Activated CD4-positive, alpha-beta T cell treated with anti-CD3 and anti-CD28 coated beads, Interleukin-2, amount 10 ng/mL, durations not matched to agents 7 days and 5 days (primary cell): Measurements from ENCODE around the gene CCDC9B. TPM values are rescaled to one million over a fixed set of nuclear protein-coding genes. Genes with fewer than 3 reads are reported as not detected.

Experiments used
- CTCF ChIA-PET: fragments of 350-600 bp; sonication (Branson Sonifier 250); formaldehyde crosslinking; loops from one replicate; lab custom pipeline; 2021; ENCODE audit warnings: antibody characterized with exemption; lab: Charles Lee
- POLR2A ChIA-PET: fragments of 350-600 bp; sonication (Branson Sonifier 250); formaldehyde crosslinking; loops from one replicate; lab custom pipeline; 2021; ENCODE audit warnings: antibody characterized with exemption; lab: Charles Lee
- DNase-seq: peaks from one replicate; pipeline ENCODE4 v3.0.0-alpha.2; 2020
- H3K27ac Mint-ChIP-seq: one replicate; pipeline ENCODE4 v1.8.0; 2021; ENCODE audit warnings: mild to moderate bottlenecking, moderate library complexity, mixed read lengths
- H3K27me3 Mint-ChIP-seq: one replicate; pipeline ENCODE4 v1.8.0; 2021; ENCODE audit warnings: mixed read lengths
- H3K36me3 Mint-ChIP-seq: one replicate; pipeline ENCODE4 v1.8.0; 2021; ENCODE audit warnings: low read depth, mixed read lengths
- H3K4me1 Mint-ChIP-seq: one replicate; pipeline ENCODE4 v1.8.0; 2021; ENCODE audit warnings: mixed read lengths
- H3K4me3 Mint-ChIP-seq: one replicate; pipeline ENCODE4 v1.8.0; 2021; ENCODE audit warnings: mild to moderate bottlenecking, moderate library complexity, mixed read lengths
- H3K9me3 Mint-ChIP-seq: one replicate; pipeline ENCODE4 v1.8.0; 2021; ENCODE audit warnings: mixed read lengths
- total RNA-seq, 2 experiments: library from RNA; stranded (reverse); gene quantifications; one replicate each; pipeline ENCODE4 v1.2.3, GENCODE V29; 2021

CCDC9B gene
- total RNA-seq, 2 experiments from 2014 or later = 0.81 to 1.0 TPM

DNA sequence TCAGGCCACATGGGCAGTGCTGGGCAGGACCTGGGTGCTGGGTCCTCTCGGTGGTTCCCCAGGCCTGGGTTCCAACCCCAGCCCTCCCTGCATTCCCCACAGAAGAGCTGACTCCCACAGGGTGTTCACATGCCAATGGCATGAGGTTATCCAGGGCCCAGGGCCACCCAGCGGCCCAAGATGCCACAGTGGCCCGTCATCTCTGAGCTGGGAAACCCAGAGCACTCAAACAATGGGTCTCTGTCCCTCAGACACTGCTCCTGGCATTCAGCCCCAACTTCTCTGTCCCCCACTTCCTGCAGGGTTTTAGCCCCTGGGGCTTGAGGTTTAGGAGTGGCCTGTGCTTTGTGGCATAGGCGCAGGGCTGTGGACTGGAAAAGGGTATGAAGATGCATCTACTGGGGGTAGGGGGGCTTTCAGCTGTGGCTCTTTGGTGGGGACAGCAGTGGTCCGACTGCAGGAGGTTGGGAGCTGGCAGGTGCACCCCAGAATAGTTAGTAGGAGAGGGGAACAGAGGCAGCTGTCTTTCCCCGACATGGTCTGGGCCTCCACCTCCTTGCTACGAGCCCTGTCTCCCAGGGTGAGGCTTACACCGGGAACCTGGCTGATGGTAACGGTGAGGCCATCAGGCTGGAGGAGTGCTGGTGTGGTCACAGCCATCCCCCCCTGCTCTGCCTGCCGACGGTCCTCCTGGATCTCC is 1.7 kb downstream of the CCDC9B start:
- Mint-ChIP-seq H3K4me3 (no peak overlapping the region), H3K36me3 (no peaks in the 10 kb centered on the region), H3K4me1 (peaks cover 17% of the 10 kb centered on the region), H3K9me3 (no peaks in the 10 kb centered on the region), H3K27me3 (no peaks in the 10 kb centered on the region), H3K27ac (no peak overlapping the region)
- CTCF ChIA-PET = interaction anchor here (1.0 to 6.0 kb wide), 21 partner anchors 8 to 128 kb away, joined by 3 to 78 read pairs (median 6); partner anchors contain the start of genes BAHD1, INAFM2, IVD and KNSTRN
- POLR2A ChIA-PET = no interaction called here
- no peak for DNase-seq

DNA sequence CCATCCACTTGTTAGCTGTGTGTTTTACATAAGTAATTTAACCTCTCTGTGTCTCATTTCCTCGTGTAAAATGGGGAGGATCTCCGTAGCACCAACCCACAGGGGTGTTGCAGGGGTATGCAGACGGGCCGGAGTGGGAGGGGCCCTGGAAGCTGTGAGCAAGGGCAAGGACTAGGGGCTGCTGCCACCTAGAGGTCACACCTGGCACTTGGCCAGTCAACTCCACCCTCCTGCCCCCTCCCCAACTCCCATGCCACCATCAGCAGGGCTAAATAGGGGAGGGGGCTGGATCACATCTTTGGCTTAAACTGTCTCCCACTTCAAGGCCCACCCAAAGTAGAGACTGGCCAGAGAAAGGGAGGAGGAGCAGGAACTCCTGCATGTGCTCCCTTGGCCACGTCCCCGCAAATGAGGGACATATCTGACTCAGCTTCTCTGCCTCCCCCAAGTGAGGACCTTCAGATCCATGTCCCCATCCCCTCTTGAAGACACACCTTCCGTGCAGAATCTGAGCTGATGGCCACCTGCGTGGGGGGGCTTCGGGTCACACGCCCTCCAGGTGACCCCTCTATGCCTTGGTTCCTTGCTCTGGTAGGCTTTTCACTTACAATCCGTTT is 2.6 kb downstream of the CCDC9B start:
- H3K36me3 Mint-ChIP-seq = no peaks in the 10 kb centered on the region
- POLR2A ChIA-PET = no interaction called here

DNA sequence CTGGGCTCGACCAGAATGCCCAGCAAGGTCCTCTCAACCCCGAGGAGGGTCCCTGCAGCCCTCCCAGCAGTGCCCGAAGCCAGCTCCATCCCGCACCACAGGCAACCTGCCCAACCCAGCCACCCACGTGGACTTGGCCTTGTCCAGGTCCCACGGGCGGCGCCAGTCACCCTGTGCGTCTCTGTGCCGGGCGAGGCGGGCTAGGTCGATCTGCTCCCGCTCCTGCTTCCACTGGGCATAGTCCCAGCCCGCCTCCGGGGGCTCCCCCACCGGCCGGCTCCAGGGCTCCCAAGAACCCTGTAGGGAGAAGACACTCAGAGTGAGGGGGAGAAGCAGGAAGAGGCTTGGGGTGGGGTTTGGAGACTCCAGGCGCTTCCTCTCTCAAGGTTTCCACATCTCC is 3.1 kb downstream of the CCDC9B start:
- Mint-ChIP-seq H3K4me1 (peaks cover 28% of the 10 kb centered on the region), H3K36me3 (no peaks in the 10 kb centered on the region), H3K4me3 (no peak overlapping the region), H3K27me3 (no peaks in the 10 kb centered on the region), H3K9me3 (no peaks in the 10 kb centered on the region), H3K27ac (peak overlapping the region; percentile 15)
- ChIA-PET CTCF (interaction anchor here (0.7 to 6.0 kb wide), 27 partner anchors 9 to 100 kb away, joined by 3 to 78 read pairs (median 4); partner anchors contain the start of genes DISP2, INAFM2, IVD and KNSTRN), POLR2A (no interaction called here)
- DNase-seq = no peak

More for the DNA sequence above, 2.6 kb downstream of the CCDC9B start:
- CTCF ChIA-PET = interaction anchor here (0.7 to 6.0 kb wide), 28 partner anchors 9 to 99 kb away, joined by 3 to 78 read pairs (median 4); partner anchors contain the start of genes DISP2, INAFM2, IVD and KNSTRN
- Mint-ChIP-seq H3K27me3 (no peaks in the 10 kb centered on the region), H3K27ac (peak overlapping the region; percentile 15), H3K4me3 (no peak overlapping the region), H3K4me1 (peaks cover 24% of the 10 kb centered on the region), H3K9me3 (no peaks in the 10 kb centered on the region)
- peak; percentile 82 for DNase-seq

DNA sequence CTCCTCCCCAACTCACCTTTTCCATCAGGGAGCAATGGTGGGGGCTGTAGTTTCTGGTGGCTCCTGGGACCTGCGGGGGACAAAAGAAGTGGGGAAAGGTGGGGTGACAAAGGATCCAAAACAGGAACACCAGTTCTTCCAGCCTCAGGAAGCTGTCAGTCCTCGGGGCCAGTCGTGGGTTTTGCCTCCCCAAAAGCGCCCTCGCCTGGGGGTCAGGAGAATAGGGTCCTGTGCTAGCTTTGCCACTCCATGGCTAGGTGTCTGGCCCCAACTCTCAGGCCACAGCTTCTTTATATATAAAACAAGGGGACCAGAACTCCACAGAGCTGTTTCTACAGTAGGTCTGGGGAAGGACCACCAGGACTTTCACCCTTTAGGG is 4.0 kb downstream of the CCDC9B start:
- H3K4me1 Mint-ChIP-seq = peaks cover 30% of the 10 kb centered on the region
- H3K27ac Mint-ChIP-seq = peak overlapping the region; percentile 12
- POLR2A ChIA-PET = no interaction called here
- H3K27me3 Mint-ChIP-seq = no peaks in the 10 kb centered on the region
- H3K36me3 Mint-ChIP-seq = no peaks in the 10 kb centered on the region
- CTCF ChIA-PET = interaction anchor here (0.9 to 6.0 kb wide), 14 partner anchors 8 to 110 kb away, joined by 3 to 78 read pairs (median 6); partner anchors contain the start of genes BAHD1, INAFM2, KNSTRN and PLCB2
- no peaks in the 10 kb centered on the region for H3K9me3 Mint-ChIP-seq
- no peak for DNase-seq
- no peak overlapping the region for H3K4me3 Mint-ChIP-seq

DNA sequence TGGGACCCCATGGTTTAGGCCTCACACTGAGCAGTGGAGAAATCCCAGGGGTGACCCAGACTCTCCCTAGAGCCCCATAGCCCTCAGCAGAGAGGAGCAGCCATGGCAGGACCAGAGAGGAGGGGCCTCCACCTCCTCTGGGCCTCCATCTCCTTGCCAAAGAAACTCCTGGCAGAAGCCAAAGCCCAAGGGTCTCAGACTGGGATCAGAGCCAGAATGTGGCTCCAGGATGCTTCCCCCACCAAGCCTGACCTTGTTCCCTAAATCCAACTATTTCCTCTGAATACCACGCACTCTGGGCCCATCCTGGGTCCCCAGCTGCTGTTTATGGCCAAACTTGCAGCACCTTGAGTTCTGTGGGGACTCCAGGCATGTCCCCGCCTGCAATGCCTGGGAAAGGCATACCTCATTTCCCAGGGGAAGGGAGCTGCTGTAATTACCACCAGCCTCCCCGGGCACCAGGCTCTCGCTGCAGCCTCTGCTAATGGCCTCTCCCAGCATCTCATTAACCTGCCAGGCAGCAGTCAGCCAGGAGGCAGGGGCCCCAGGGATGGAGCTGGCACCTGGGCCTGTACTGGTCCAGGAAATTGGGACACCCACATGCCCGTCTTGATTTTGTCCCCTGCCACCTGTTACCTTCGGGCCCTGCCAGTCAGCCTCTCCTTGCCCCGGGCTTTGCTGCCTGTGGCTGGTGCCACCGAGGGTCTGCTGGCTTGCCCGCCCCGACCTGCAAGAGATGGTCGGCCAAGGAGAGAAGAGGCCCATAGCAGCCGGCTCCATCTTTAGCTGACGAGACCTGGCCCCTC is 4.6 kb downstream of the CCDC9B start:
- Mint-ChIP-seq H3K9me3 (no peaks in the 10 kb centered on the region), H3K27ac (peak overlapping the region; percentile 70), H3K4me3 (no peak overlapping the region), H3K27me3 (no peaks in the 10 kb centered on the region), H3K4me1 (peaks cover 30% of the 10 kb centered on the region), H3K36me3 (no peaks in the 10 kb centered on the region)
- ChIA-PET CTCF (interaction anchor here (0.9 to 6.0 kb wide), 12 partner anchors 9 to 109 kb away, joined by 3 to 78 read pairs (median 5); partner anchors contain the start of genes BAHD1, INAFM2, KNSTRN and PLCB2), POLR2A (no interaction called here)
- no peak for DNase-seq

DNA sequence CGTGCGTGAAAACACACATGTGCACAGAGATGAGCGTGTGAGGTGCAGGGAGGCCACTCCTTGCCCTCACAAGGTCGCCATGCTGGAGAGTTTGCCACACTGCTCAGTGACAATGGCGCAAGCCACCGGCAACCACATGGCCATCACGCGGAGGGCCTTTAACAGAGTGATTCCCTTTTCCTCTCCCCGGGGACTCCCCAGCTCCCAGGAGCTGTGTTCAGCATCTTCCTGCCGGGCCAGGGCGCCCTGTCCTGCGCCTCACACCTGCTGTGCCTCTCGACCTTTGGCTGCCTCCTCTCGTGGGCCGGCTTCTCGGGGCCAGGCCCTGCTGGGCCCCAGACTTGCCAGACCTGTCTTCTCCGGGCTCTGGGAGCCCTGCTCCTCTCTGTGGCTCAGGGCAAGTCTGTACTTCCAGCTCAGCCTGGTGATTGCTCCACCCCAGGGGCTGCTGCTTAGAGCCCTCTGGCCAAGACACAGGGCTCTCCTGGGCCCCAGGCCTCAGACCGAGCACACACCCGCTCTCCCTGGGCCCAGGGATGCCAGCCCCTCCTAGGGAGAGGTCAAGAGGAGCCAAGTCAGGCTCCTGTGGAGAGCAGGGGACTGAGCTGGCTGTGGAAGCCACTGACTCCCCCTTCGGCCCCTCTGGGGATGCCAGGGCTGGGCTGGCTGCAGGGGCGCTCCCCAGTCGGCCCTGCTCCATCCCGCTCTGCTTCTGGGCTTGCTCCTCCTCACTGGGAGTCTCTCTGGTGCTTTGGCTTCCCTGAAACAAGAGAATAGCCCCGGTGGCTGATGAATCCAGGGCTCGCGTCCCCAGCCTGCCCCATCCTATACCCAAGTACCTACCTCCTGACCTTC is 5.6 kb downstream of the CCDC9B start:
- peak overlapping the region; percentile 70 for H3K27ac Mint-ChIP-seq
- H3K9me3 Mint-ChIP-seq = no peaks in the 10 kb centered on the region
- POLR2A ChIA-PET = no interaction called here
- H3K4me3 Mint-ChIP-seq = no peak overlapping the region
- H3K27me3 Mint-ChIP-seq = no peaks in the 10 kb centered on the region
- CTCF ChIA-PET = interaction anchor here (1.4 to 6.0 kb wide), 5 partner anchors 8 to 87 kb away, joined by 5 to 78 read pairs (median 20); partner anchors contain the start of gene INAFM2
- H3K36me3 Mint-ChIP-seq = no peaks in the 10 kb centered on the region
- peaks cover 30% of the 10 kb centered on the region for H3K4me1 Mint-ChIP-seq
- no peak for DNase-seq

DNA sequence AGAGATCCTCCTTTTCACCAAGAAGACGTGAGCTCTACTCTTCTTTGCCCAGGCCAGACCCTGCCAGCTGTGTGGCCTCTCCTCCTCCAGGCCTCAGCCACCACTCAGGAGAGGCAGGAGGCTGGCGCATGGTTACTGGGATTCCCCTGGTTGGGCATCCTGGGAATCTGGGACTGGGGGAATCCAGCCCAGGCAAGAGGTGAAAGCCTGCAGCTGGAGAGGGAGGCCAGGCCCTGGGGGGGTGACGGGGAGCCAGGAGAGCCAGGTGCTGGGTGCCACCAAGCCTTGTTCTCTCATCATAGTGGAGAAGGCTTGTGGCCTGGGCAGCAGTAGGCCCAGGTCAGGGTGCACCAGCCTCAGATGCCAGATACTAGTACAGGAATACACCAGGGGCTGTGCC is 6.2 kb downstream of the CCDC9B start:
- no peaks in the 10 kb centered on the region for H3K36me3 Mint-ChIP-seq
- no peaks in the 10 kb centered on the region for H3K9me3 Mint-ChIP-seq
- H3K27me3 Mint-ChIP-seq = no peaks in the 10 kb centered on the region
- POLR2A ChIA-PET = interaction anchor here (1.1 kb wide), 1 partner anchor 12 kb away, joined by 3 read pairs; no protein-coding TSS in a partner anchor
- no peak for DNase-seq
- H3K4me3 Mint-ChIP-seq = no peak overlapping the region
- no peak overlapping the region for H3K27ac Mint-ChIP-seq
- CTCF ChIA-PET = interaction anchor here (0.8 to 2.0 kb wide), 4 partner anchors 9 to 87 kb away, joined by 3 to 15 read pairs (median 5); no protein-coding TSS in a partner anchor
- peaks cover 30% of the 10 kb centered on the region for H3K4me1 Mint-ChIP-seq

DNA sequence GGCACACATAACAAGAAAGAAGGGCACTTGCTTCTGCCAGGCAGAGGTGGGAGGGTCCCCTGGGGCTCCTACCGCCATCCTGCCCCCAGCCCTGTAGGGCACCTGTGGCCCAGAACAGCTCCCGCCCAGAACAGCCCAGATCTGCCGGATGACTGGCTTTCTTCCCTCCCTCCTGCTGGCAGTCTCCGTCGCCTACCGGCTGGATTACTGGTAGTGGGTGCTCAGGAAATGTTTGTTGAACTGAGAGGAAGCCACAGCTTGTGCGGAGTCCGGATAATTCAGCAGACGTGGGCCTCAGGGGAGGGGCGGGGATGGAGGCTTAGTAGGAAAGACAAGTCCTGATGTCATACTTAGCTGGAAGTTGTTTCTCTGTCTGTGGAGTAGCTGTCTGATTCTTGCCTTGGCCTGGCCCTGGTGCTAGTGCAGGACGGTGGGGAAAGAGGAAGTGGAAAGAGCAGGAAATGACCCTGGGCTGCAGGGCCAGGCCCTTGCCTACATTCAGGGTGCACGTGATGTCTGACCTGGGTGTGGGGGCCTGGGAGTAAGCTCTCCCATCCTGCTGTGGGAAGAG is 6.7 kb downstream of the CCDC9B start:
- no peaks in the 10 kb centered on the region for H3K27me3 Mint-ChIP-seq
- POLR2A ChIA-PET = interaction anchor here (1.1 kb wide), 1 partner anchor 11 kb away, joined by 3 read pairs; no protein-coding TSS in a partner anchor

DNA sequence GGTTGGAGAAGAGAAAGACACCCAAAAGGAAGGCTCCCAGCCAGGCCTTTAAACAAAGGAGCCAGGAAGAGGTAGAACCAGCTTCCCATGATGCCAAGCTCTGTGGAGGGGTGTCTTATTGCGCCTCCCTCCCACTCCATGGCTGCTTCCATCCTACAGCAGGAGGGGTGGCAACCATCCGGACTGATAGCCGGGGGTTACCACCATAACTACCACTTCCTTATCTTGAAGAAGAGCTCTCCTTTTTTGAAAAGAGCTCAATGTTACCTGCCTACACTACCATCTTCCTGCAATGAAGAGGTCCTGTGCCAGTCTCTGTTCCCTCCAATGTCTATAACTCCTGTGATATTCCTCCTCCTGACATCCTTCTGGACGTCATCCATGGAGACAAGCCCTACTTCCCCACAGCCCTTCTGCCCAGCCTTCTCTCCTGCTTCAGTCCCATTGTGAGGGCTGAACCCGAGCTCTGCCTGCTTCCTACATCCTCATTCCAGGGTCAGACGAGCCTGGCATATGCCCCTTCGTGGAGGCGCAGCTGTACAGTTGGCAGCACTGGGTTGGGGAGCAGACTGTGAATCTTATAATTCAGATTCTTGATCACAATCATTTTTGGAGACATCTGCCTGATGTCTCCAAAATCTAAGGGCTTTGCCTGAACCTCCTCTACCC is 8.5 kb downstream of the CCDC9B start:
- Mint-ChIP-seq H3K36me3 (no peaks in the 10 kb centered on the region), H3K27me3 (no peaks in the 10 kb centered on the region), H3K27ac (no peak overlapping the region), H3K4me1 (peaks cover 34% of the 10 kb centered on the region), H3K9me3 (no peaks in the 10 kb centered on the region), H3K4me3 (no peak overlapping the region)
- POLR2A ChIA-PET = no interaction called here
- CTCF ChIA-PET = interaction anchor here (0.7 to 1.5 kb wide), 8 partner anchors 9 to 450 kb away, joined by 3 to 6 read pairs (median 4); partner anchors contain the start of gene INAFM2
- DNase-seq = no peak

More for the DNA sequence above, 6.7 kb downstream of the CCDC9B start:
- H3K4me3 Mint-ChIP-seq = no peak overlapping the region
- peaks cover 31% of the 10 kb centered on the region for H3K4me1 Mint-ChIP-seq
- H3K9me3 Mint-ChIP-seq = no peaks in the 10 kb centered on the region
- CTCF ChIA-PET = interaction anchor here (0.8 to 2.0 kb wide), 4 partner anchors 9 to 14 kb away, joined by 3 to 15 read pairs (median 4); no protein-coding TSS in a partner anchor
- no peaks in the 10 kb centered on the region for H3K36me3 Mint-ChIP-seq
- peak; percentile 46 for DNase-seq
- H3K27ac Mint-ChIP-seq = peak overlapping the region; percentile 77

DNA sequence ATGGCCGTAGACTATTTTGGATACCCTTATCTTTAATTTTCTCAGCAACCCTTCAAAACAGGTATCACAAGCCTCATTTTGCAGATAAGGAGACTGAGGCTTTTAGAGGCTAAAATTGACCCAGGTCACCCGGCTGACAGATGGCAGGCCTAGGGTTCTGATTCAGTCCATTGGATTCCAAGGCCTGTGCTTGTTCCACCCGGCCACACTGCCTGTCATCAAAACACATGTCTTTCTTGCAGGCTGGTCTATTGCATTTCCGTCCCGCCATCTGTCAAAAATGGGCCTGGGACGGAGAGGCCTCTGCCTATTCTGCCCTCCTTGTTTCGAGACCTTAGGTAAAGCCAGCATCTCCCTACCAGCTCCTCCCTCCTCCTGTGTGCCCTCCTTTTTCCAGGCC is 9.1 kb downstream of the CCDC9B start:
- peaks cover 2% of the 10 kb centered on the region for H3K36me3 Mint-ChIP-seq
- no peak overlapping the region for H3K4me3 Mint-ChIP-seq
- peaks cover 32% of the 10 kb centered on the region for H3K4me1 Mint-ChIP-seq
- H3K27me3 Mint-ChIP-seq = no peaks in the 10 kb centered on the region
- H3K9me3 Mint-ChIP-seq = no peaks in the 10 kb centered on the region
- ChIA-PET POLR2A (no interaction called here), CTCF (interaction anchor here (0.6 to 1.5 kb wide), 6 partner anchors 9 to 119 kb away, joined by 3 to 5 read pairs (median 4); partner anchors contain the start of gene INAFM2)
- no peak overlapping the region for H3K27ac Mint-ChIP-seq
- no peak for DNase-seq

DNA sequence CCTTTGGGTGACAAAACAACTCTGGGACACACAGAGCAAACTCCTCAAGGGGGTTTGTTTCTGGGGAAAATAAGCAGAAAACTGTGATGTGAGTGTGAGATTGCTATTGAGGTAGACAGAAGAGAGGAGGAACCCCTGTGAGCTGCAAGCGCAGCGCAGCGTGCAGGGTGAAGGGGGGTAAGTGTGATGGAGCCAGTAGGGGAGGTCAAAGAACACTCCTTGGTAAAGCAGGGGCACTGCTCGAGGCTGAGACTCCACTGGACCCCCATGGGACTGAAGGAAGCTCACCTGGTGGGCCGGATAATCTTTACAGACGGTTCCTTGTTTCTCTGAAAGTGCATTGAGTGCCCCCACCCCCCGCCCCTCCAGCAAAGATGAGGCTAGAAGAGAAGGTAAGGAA is 9.7 kb downstream of the CCDC9B start:
- ChIA-PET CTCF (interaction anchor here (0.6 to 6.6 kb wide), 4 partner anchors 7 to 120 kb away, joined by 3 to 78 read pairs (median 4); partner anchors contain the start of genes ANKRD63 and CCDC9B), POLR2A (no interaction called here)
- H3K36me3 Mint-ChIP-seq = peaks cover 2% of the 10 kb centered on the region
- H3K27ac Mint-ChIP-seq = no peak overlapping the region
- no peak for DNase-seq
- H3K27me3 Mint-ChIP-seq = no peaks in the 10 kb centered on the region
- H3K9me3 Mint-ChIP-seq = no peaks in the 10 kb centered on the region
- H3K4me3 Mint-ChIP-seq = no peak overlapping the region
- peaks cover 33% of the 10 kb centered on the region for H3K4me1 Mint-ChIP-seq
